ENCODE results near the gene REV3L. TPM values are rescaled to one million over a fixed set of nuclear protein-coding genes. Genes with fewer than 3 reads are reported as not detected.

The REV3L gene
- total RNA-seq, 1 experiment from 2014 or later: 5.7 TPM

- POLR2A ChIA-PET: no interaction called here
- TF ChIP-seq ETV6 (CRISPR knock-in tag; IDR thresholded peaks at IDR 0.05): no peak
- H3K4me3 Mint-ChIP-seq: no peak overlapping the region
- no peak overlapping the region for H3K27ac Mint-ChIP-seq
- no peaks in the 10 kb centered on the region for H3K9me3 Mint-ChIP-seq
- CTCF ChIA-PET: no interaction called here
- DNase-seq (ENCODE audit: low spot score): no peak
- no peaks in the 10 kb centered on the region for H3K27me3 Mint-ChIP-seq (ENCODE audit: low read depth)
- ATAC-seq: no peak
- peaks cover 2% of the 10 kb centered on the region; the same call in 1 of the 2 replicates for H3K36me3 Mint-ChIP-seq
- H3K4me1 Mint-ChIP-seq: no peaks in the 10 kb centered on the region
Measured at GRCh38 chr6:111326563-111326962, 156.5 kb downstream of the REV3L start.

GRCh38 chr6:111322145-111322544 is 160.9 kb downstream of the REV3L start:
- no peak for ATAC-seq
- POLR2A ChIA-PET: no interaction called here
- TF ChIP-seq E2F1 (CRISPR knock-in tag; IDR thresholded peaks at IDR 0.05) (no peak), STAT6 (CRISPR knock-in tag; conservative IDR thresholded peaks at IDR 0.05; ENCODE audit: low read depth) (no peak), IRF2 (CRISPR knock-in tag; IDR thresholded peaks at IDR 0.05; ENCODE audit: borderline replicate concordance, low read depth) (no peak), PRDM15 (CRISPR knock-in tag; IDR thresholded peaks at IDR 0.05) (no peak), NR2C2 (CRISPR knock-in tag; IDR thresholded peaks at IDR 0.05) (no peak), PREB (CRISPR knock-in tag; IDR thresholded peaks at IDR 0.05; ENCODE audit: borderline replicate concordance) (no peak), GTF2I (CRISPR knock-in tag; conservative IDR thresholded peaks at IDR 0.05) (no peak), KAT7 (CRISPR knock-in tag; IDR thresholded peaks at IDR 0.05; ENCODE audit: borderline replicate concordance) (no peak), CTCF (IDR thresholded peaks at IDR 0.05) (no peak), ZNF416 (CRISPR knock-in tag; IDR thresholded peaks at IDR 0.05) (no peak), FOXK1 (CRISPR knock-in tag; IDR thresholded peaks at IDR 0.05) (no peak), ZNF317 (CRISPR knock-in tag; IDR thresholded peaks at IDR 0.05; ENCODE audit: borderline replicate concordance, low read depth) (no peak), AR (CRISPR knock-in tag; IDR thresholded peaks at IDR 0.05) (no peak), RORB (CRISPR knock-in tag; IDR thresholded peaks at IDR 0.05) (no peak), ERG (CRISPR knock-in tag; IDR thresholded peaks at IDR 0.05) (no peak), NFATC4 (CRISPR knock-in tag; IDR thresholded peaks at IDR 0.05) (no peak)

More at GRCh38 chr6:111322145-111322544, 160.9 kb downstream of the REV3L start:
- H3K36me3 Mint-ChIP-seq: no peaks in the 10 kb centered on the region
- no peak for DNase-seq (ENCODE audit: low spot score)
- H3K27ac Mint-ChIP-seq: no peak overlapping the region
- no peaks in the 10 kb centered on the region for H3K9me3 Mint-ChIP-seq
- no peaks in the 10 kb centered on the region for H3K4me1 Mint-ChIP-seq
- H3K4me3 Mint-ChIP-seq: no peak overlapping the region
- H3K27me3 Mint-ChIP-seq (ENCODE audit: low read depth): no peaks in the 10 kb centered on the region
- CTCF ChIA-PET: no interaction called here

All from WTC11 (cell line).